CD4-positive, alpha-beta T cell treated with Interferon gamma for 1 hour (primary cell): ENCODE results near the gene FAP.

ENCODE experiments used
- DNase-seq: peaks from one replicate; pipeline ENCODE4 v3.0.0-alpha.2; 2020

The FAP gene

GRCh38 chr2:162234620-162235462 lies 8.4 kb downstream of the FAP start:
- no peak for DNase-seq

- DNase-seq, result no peak
These were observed 10.0 kb downstream of the FAP start for GRCh38 chr2:162233197-162233596.

- no peak for DNase-seq
These were observed 10.6 kb downstream of the FAP start for GRCh38 chr2:162232671-162233070.

GRCh38 chr2:162232027-162232426 lies 11.2 kb downstream of the FAP start:
- DNase-seq, result no peak

- no peak for DNase-seq
These were observed 12.5 kb downstream of the FAP start for GRCh38 chr2:162230761-162231160.

GRCh38 chr2:162226836-162227235 lies 16.4 kb downstream of the FAP start:
- no peak for DNase-seq

- DNase-seq, result peak; percentile 44
These were observed 22.2 kb downstream of the FAP start for GRCh38 chr2:162221064-162221463.

GRCh38 chr2:162220368-162220767 lies 22.9 kb downstream of the FAP start:
- no peak for DNase-seq

GRCh38 chr2:162219426-162219825 lies 23.8 kb downstream of the FAP start:
- no peak for DNase-seq

GRCh38 chr2:162217598-162217997 lies 25.6 kb downstream of the FAP start:
- no peak for DNase-seq

- no peak for DNase-seq
These were observed 28.1 kb downstream of the FAP start for GRCh38 chr2:162215162-162215561.

- no peak for DNase-seq
These were observed 30.9 kb downstream of the FAP start for GRCh38 chr2:162212366-162212765.

GRCh38 chr2:162211732-162212131 lies 31.5 kb downstream of the FAP start:
- DNase-seq, result no peak

GRCh38 chr2:162210385-162210784 lies 32.9 kb downstream of the FAP start:
- no peak for DNase-seq

GRCh38 chr2:162202203-162202602 lies 41.0 kb downstream of the FAP start:
- no peak for DNase-seq

GRCh38 chr2:162200636-162201035 lies 42.6 kb downstream of the FAP start:
- no peak for DNase-seq

- no peak for DNase-seq
These were observed 43.3 kb downstream of the FAP start for GRCh38 chr2:162199913-162200312.

- DNase-seq, result no peak
These were observed 45.0 kb downstream of the FAP start for GRCh38 chr2:162198239-162198638.

GRCh38 chr2:162197069-162197825 lies 46.0 kb downstream of the FAP start:
- no peak for DNase-seq

- no peak for DNase-seq
These were observed 46.6 kb downstream of the FAP start for GRCh38 chr2:162196638-162197037.

GRCh38 chr2:162188451-162188850 lies 54.8 kb downstream of the FAP start:
- no peak for DNase-seq

GRCh38 chr2:162185541-162186232 lies 57.6 kb downstream of the FAP start:
- DNase-seq, result no peak

GRCh38 chr2:162184821-162185450 lies 58.3 kb downstream of the FAP start:
- no peak for DNase-seq
